ENCODE results near the gene MCRS1. TPM values are rescaled to one million over a fixed set of nuclear protein-coding genes. Genes with fewer than 3 reads are reported as not detected.
A peak's percentile ranks its signal among the peaks of the same experiment; 100 is the strongest.

MCRS1 gene
- total RNA-seq, 4 donors from 2014 or later = 35.3 to 62.5 (median 51.1) TPM

GRCh38 chr12:49556391-49557186, 11.4 kb downstream of the MCRS1 start:
- Histone ChIP-seq H3K4me3 (no peak overlapping the region), H3K36me3 (peaks cover 0 to 60% of the 10 kb centered on the region in 2 donors), H3K9me3 (no peaks in the 10 kb centered on the region), H3K27ac (no peak overlapping the region), H3K4me1 (no peaks in the 10 kb centered on the region), H3K27me3 (no peaks in the 10 kb centered on the region)
- ATAC-seq = no peak
- no peak for TF ChIP-seq POLR2AphosphoS5 (IDR thresholded peaks at IDR 0.05)
- TF ChIP-seq EP300 (IDR thresholded peaks at IDR 0.05) = no peak
- no peak for TF ChIP-seq POLR2A (IDR thresholded peaks at IDR 0.05)
- TF ChIP-seq, protein P1, sequence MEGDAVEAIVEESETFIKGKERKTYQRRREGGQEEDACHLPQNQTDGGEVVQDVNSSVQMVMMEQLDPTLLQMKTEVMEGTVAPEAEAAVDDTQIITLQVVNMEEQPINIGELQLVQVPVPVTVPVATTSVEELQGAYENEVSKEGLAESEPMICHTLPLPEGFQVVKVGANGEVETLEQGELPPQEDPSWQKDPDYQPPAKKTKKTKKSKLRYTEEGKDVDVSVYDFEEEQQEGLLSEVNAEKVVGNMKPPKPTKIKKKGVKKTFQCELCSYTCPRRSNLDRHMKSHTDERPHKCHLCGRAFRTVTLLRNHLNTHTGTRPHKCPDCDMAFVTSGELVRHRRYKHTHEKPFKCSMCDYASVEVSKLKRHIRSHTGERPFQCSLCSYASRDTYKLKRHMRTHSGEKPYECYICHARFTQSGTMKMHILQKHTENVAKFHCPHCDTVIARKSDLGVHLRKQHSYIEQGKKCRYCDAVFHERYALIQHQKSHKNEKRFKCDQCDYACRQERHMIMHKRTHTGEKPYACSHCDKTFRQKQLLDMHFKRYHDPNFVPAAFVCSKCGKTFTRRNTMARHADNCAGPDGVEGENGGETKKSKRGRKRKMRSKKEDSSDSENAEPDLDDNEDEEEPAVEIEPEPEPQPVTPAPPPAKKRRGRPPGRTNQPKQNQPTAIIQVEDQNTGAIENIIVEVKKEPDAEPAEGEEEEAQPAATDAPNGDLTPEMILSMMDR (IDR thresholded peaks at IDR 0.05) = no peak
- WGBS, 2 donors (ENCODE audit: low coverage in 1 of 2) = 33% methylated on average over 1 of the region's 12 CpGs; no CpG with 5 or more reads in 1 of the 2 donors

DNA sequence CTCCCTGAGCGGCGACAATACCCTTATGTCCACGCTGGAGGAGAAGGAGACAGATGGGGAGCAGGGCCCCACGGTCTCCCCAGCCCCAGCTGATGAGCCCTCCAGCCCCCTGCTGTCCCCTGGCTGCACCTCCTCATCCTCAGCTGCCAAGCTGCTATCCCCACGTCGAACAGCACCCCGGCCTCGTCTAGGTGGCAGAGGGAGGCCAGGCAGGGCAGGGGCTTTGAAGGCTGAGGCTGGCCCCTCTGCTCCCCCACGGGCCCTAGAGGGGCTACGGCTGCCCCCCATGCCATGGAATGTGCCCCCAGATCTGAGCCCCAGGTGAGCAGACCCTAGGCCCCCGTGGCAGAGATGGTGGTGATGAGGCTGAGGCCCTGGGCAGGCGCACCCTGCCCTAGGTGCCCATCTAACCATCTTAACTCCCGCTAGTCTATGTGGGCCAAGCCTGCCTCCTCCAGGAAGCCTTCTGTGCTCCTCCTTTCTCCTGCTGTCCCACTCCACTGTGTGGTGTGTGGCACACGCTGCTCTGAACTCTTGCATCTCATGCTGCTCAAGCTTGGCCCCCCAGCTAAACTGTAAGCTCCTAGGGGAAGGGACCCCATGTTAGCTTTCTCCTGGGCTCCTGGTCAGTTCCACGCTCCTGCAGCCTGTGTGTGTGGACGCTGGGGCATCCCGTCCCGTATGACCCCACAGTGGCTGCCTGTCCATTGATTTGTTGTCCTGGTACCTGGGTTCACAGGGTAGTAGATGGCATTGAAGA, 12.1 kb downstream of the MCRS1 start:
- Histone ChIP-seq H3K9me3 (no peaks in the 10 kb centered on the region), H3K36me3 (peaks cover 0 to 52% of the 10 kb centered on the region in 2 donors), H3K27me3 (no peaks in the 10 kb centered on the region), H3K4me1 (no peaks in the 10 kb centered on the region), H3K4me3 (no peak overlapping the region), H3K27ac (no peak overlapping the region)
- no peak for TF ChIP-seq POLR2A (IDR thresholded peaks at IDR 0.05)
- TF ChIP-seq, protein P1 (IDR thresholded peaks at IDR 0.05) = no peak
- TF ChIP-seq POLR2AphosphoS5 (IDR thresholded peaks at IDR 0.05) = no peak
- TF ChIP-seq EP300 (IDR thresholded peaks at IDR 0.05) = no peak
- WGBS, 2 donors (ENCODE audit: low coverage in 1 of 2) = 100% methylated on average over 3 of the region's 18 CpGs; no CpG with 5 or more reads in 1 of the 2 donors
- ATAC-seq = no peak

DNA sequence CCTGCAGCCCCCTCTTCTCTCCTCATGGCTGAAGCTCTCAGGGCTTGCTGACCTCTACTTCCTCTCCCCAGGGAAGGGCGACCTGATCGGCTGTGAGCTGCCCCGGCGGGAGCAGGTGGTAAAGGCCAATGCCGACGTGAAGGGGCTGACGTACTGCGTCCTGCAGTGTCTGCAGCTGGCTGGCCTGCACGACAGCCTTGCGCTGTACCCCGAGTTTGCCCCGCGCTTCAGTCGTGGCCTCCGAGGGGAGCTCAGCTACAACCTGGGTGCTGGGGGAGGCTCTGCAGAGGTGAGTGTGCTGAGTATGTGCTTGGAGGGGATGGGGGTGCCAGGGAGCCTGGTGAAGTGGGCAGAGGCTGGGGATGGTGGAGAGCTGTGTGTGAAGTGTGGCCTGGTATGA, 13.7 kb downstream of the MCRS1 start:
- Histone ChIP-seq H3K36me3 (peaks cover 0 to 37% of the 10 kb centered on the region in 2 donors), H3K9me3 (no peaks in the 10 kb centered on the region), H3K4me1 (peaks cover 0 to 5% (median 1%) of the 10 kb centered on the region in 3 donors), H3K4me3 (no peak overlapping the region), H3K27ac (no peak overlapping the region), H3K27me3 (peaks cover 10% of the 10 kb centered on the region)
- no peak for ATAC-seq
- 54% methylated on average over 8 of the region's 15 CpGs; no CpG with 5 or more reads in 1 of the 2 donors for WGBS, 2 donors (ENCODE audit: low coverage in 1 of 2)
- no peak for TF ChIP-seq POLR2AphosphoS5 (IDR thresholded peaks at IDR 0.05)
- TF ChIP-seq, protein P1 (IDR thresholded peaks at IDR 0.05) = no peak
- no peak for TF ChIP-seq EP300 (IDR thresholded peaks at IDR 0.05)
- no peak for TF ChIP-seq POLR2A (IDR thresholded peaks at IDR 0.05)

DNA sequence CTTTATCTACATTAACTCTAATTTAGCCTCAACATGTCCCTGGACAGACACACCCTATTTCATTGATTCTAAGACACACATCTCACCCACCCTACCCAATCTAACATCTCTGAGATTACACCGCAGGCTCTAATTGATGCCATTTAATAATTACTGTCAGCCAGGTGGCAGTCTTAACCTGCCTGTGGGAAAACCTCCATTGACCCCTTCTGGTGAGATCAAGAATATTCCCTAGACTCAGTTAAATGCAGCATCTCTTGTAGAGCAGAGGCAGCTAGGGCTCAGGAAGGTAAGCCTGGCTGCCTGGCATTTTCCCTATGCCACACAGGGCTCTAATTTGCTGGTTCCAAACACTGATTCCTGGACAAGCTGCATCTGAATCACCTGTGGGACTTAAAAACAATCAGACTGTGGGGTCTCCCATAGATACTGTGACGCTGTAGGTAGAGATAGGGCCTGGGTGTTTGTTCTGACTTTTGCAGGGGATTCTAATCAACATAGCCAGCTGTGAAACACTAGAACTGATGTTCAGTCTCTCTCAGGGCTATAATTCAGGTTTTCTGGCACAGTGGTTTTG, 14.3 kb downstream of the MCRS1 start:
- TF ChIP-seq, protein P1 (IDR thresholded peaks at IDR 0.05) = peak in 1 of 4 experiments; percentile 11
- TF ChIP-seq EP300 (IDR thresholded peaks at IDR 0.05) (no peak), POLR2A (IDR thresholded peaks at IDR 0.05) (no peak)
- H3K4me1 ChIP-seq = peaks cover 0 to 12% (median 8%) of the 10 kb centered on the region in 3 donors
- peaks cover 0 to 30% of the 10 kb centered on the region in 2 donors for H3K36me3 ChIP-seq
- 63 to 73% methylated on average over 1 to 2 of the region's 2 CpGs for WGBS, 2 donors (ENCODE audit: low coverage in 1 of 2)
- H3K27me3 ChIP-seq = peaks cover 17% of the 10 kb centered on the region
- H3K27ac ChIP-seq = no peak overlapping the region
- H3K4me3 ChIP-seq = no peak overlapping the region
- H3K9me3 ChIP-seq = no peaks in the 10 kb centered on the region
- ATAC-seq = no peak

All from gastroesophageal sphincter (tissue), 4 donors.